Adrenal gland (tissue), 19 donors: ENCODE results near the gene KRT81. TPM values are rescaled to one million over a fixed set of nuclear protein-coding genes. Genes with fewer than 3 reads are reported as not detected.

Experiments used
- DNase-seq, 7 donors: peaks; one replicate each; pipeline ENCODE4 v3.0.0-alpha.2; 2019 to 2020
- H3K27ac ChIP-seq, 5 donors: fragments of 200-600 bp; sonication (generic) in 4 of 5; 1 replicate in 3 of 5; 2 replicates in 2 of 5; pipeline versions ENCODE4 v1.5.1 to v1.8.0; 2016 to 2020; ENCODE audit warnings: mild to moderate bottlenecking in 1 of 5
- H3K27me3 ChIP-seq: fragments of 200-600 bp; 2 replicates; pipeline ENCODE4 v1.8.0; 2021
- H3K36me3 ChIP-seq, 2 donors: fragments of 200-600 bp; replicated peaks in 1 of 2; 1 replicate in 1 of 2; 2 replicates in 1 of 2; pipeline versions ENCODE4 v1.5.1 to v1.8.0; 2018 to 2022
- H3K4me1 ChIP-seq, 2 donors: fragments of 200-600 bp; replicated peaks in 1 of 2; 1 replicate in 1 of 2; 2 replicates in 1 of 2; pipeline versions ENCODE4 v1.5.1 to v1.8.0; 2018 to 2021
- H3K4me3 ChIP-seq, 4 donors: fragments of 200-600 bp; sonication (generic) in 3 of 4; one replicate each; pipeline ENCODE4 v1.5.1; 2016 to 2018
- H3K9me3 ChIP-seq, 3 donors: fragments of 200-600 bp; sonication (generic) in 1 of 3; replicated peaks in 1 of 3; 1 replicate in 2 of 3; 2 replicates in 1 of 3; pipeline versions ENCODE4 v1.5.1 to v1.8.0; 2016 to 2021
- POLR2A ChIP-seq, 2 donors: fragments of 450-650 bp; IDR thresholded peaks; one replicate each; pipeline ENCODE4 v1.6.1; 2017; ENCODE audit warnings: antibody characterized with exemption in 2 of 2, mild to moderate bottlenecking in 2 of 2, moderate library complexity in 1 of 2
- WGBS, 4 donors: extraction: QIAGEN DNeasy Blood & Tissue Kit in 2 of 4; methylation state at CpG; one replicate each; pipeline versions ENCODE4 v1.1.5 to v1.1.7; 2013 to 2017; 5-methylcytosine and 5-hydroxymethylcytosine counted together
- intact Hi-C, 2 donors: fragments of 100-400 bp; cut with DNase I; formaldehyde crosslinking; loops; one replicate each; pipeline versions ENCODE4 v1.14.1 to v1.15.0; 2022 to 2023
- long read RNA-seq, 10 donors: library from polyadenylated mRNA in 3 of 10; unstranded in 2 of 10; stranded (forward) in 1 of 10; transcript quantifications; one replicate each; pipeline ENCODE4 v2.0.0 and lab custom pipeline, GENCODE V29; 2021 to 2026
- polyA plus RNA-seq, 3 donors: library from polyadenylated mRNA; stranded (reverse); fragments of 200-250 nt in 2 of 3; fragments of 350-450 nt in 1 of 3; fragmentation: Illumina TruSeq in 1 of 3; extraction: RNeasy Lipid Tissue Mini Kit (QIAGEN cat#74804) in 1 of 3; gene quantifications; one replicate each; pipeline ENCODE4 v1.2.3, GENCODE V29; 2013 to 2014
- total RNA-seq, 9 donors: library from RNA; depleted of rRNA in 4 of 9; stranded (reverse); fragments of >200 nt in 4 of 9; fragments of 120-200 nt in 1 of 9; fragmentation: NEBNext Ultra II Directional in 1 of 9; extraction: Animal tissue kit (Norgen Biotek cat#: 25700) in 1 of 9; gene quantifications; one replicate each; pipeline versions ENCODE4 v1.1.0 to v1.2.4, GENCODE V29; 2013 to 2023
- TF ChIP-seq, protein P1 (sequence below), 6 experiments: fragments of 450-650 bp in 4 of 6; fragments of 200-600 bp in 2 of 6; sonication (generic) in 1 of 6; IDR thresholded peaks; 1 replicate in 5 of 6; 2 replicates in 1 of 6; pipeline versions ENCODE4 v1.5.1 to v1.8.0; 2016 to 2021; ENCODE audit warnings: antibody characterized with exemption in 6 of 6, mild to moderate bottlenecking in 2 of 6, moderate library complexity in 1 of 6
- donor health status: healthy with polysubstance abuse.
- donor health status: Bipolar disorder and iron deficiency.
- donor health status: DM: yes; HTN: yes; CAD: no.
- donor health status: DM: no; HTN: no; CAD: no.
- donor health status: DM: no; HTN: no; CAD: no.
- donor health status: DM: yes; HTN: yes; CAD: no.

Gene KRT81
- total RNA-seq (under 1 TPM in 2 of 9 donors, not detected in 7; 0.25 to 0.42 TPM), polyA plus RNA-seq (not detected)
- long read RNA-seq, donor 1: 0 reads
- long read RNA-seq, donor 2: 0 reads
- long read RNA-seq, donor 3: 0 reads
- long read RNA-seq, donor 4: 0 reads
- long read RNA-seq, donor 5: 0 reads
- long read RNA-seq, donor 6: 0 reads
- long read RNA-seq, donor 7: 0 reads
- long read RNA-seq, donor 8: 0 reads
- long read RNA-seq, donor 9: 0 reads
- long read RNA-seq, donor 10: 0 reads

DNA sequence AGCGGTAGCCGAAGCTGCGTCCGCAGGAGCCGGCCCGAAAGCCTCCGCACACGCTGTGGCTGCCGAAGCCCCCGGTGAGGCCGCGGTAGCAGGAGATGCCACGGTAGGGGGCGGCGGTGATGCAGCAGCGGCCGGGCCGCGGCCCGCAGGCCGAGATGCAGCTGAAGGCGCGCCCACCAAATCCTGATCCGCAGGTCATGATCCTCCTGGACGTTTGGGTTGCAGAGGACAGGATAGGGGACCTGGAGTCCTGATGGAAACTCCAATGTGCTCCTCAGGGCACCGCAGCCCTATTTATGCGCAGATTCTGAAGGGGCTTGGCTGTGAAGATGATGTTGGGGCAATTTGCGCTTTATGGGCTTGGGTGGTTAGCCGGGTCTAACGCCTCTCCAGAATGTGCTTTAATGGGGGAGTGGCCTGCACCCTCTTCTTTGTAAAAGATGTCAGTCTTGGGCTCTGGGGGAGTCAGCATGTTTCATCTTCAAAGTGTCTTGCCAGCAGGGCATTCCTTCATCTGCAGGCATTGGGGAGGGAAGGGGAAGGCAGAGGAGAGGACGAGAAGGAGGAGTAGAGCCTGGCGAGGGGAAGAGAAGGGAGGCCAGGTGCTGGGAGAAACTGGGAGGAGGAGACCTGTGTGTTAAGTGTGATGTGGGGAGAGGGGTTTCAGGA lies at the start of gene KRT81:
KRT81 (minus strand) TSS at position 268 of the 669 bp plus-strand sequence; CDS start at position 199, 69 bp downstream.
- H3K27me3 ChIP-seq: no peaks in the 10 kb centered on the region
- no peak for DNase-seq
- no peaks in the 10 kb centered on the region for H3K9me3 ChIP-seq
- no peaks in the 10 kb centered on the region for H3K36me3 ChIP-seq
- no peak within 1 kb of the TSS for H3K27ac ChIP-seq
- H3K4me3 ChIP-seq: no peak within 1 kb of the TSS
- intact Hi-C loops: no loop called here
- WGBS, 4 donors: 41 to 64% (median 56%) methylated on average over 7 to 23 of the region's 32 CpGs
- no peaks in the 10 kb centered on the region for H3K4me1 ChIP-seq
- TF ChIP-seq, protein P1, sequence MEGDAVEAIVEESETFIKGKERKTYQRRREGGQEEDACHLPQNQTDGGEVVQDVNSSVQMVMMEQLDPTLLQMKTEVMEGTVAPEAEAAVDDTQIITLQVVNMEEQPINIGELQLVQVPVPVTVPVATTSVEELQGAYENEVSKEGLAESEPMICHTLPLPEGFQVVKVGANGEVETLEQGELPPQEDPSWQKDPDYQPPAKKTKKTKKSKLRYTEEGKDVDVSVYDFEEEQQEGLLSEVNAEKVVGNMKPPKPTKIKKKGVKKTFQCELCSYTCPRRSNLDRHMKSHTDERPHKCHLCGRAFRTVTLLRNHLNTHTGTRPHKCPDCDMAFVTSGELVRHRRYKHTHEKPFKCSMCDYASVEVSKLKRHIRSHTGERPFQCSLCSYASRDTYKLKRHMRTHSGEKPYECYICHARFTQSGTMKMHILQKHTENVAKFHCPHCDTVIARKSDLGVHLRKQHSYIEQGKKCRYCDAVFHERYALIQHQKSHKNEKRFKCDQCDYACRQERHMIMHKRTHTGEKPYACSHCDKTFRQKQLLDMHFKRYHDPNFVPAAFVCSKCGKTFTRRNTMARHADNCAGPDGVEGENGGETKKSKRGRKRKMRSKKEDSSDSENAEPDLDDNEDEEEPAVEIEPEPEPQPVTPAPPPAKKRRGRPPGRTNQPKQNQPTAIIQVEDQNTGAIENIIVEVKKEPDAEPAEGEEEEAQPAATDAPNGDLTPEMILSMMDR (IDR thresholded peaks at IDR 0.05): no peak
- TF ChIP-seq POLR2A (IDR thresholded peaks at IDR 0.05): no peak

- no peaks in the 10 kb centered on the region for H3K36me3 ChIP-seq
- H3K9me3 ChIP-seq: peaks cover 0 to 4% (median 0%) of the 10 kb centered on the region in 3 donors
- no peak for DNase-seq
- no peak for TF ChIP-seq POLR2A (IDR thresholded peaks at IDR 0.05)
- TF ChIP-seq, protein P1 (IDR thresholded peaks at IDR 0.05): no peak
- H3K4me3 ChIP-seq: no peak overlapping the region
- no peaks in the 10 kb centered on the region for H3K4me1 ChIP-seq
- WGBS, 4 donors: 66 to 77% (median 71%) methylated on average over 10 of the region's 10 CpGs
- intact Hi-C loops: no loop called here
- H3K27me3 ChIP-seq: no peaks in the 10 kb centered on the region
- H3K27ac ChIP-seq: no peak overlapping the region
Measured at GRCh38 chr12:52338241-52338960, 47.1 kb upstream of the KRT81 start.

- H3K27ac ChIP-seq: no peak overlapping the region
- intact Hi-C loops: no loop called here
- TF ChIP-seq, protein P1 (IDR thresholded peaks at IDR 0.05): no peak
- no peak for TF ChIP-seq POLR2A (IDR thresholded peaks at IDR 0.05)
- WGBS, 4 donors: 33 to 43% (median 40%) methylated on average over 1 of the region's 1 CpG
- H3K9me3 ChIP-seq: peaks cover 0 to 4% (median 0%) of the 10 kb centered on the region in 3 donors
- H3K36me3 ChIP-seq: no peaks in the 10 kb centered on the region
- H3K27me3 ChIP-seq: no peaks in the 10 kb centered on the region
- no peaks in the 10 kb centered on the region for H3K4me1 ChIP-seq
- DNase-seq: no peak
- no peak overlapping the region for H3K4me3 ChIP-seq
Measured at GRCh38 chr12:52337054-52337453, 45.7 kb upstream of the KRT81 start.

DNA sequence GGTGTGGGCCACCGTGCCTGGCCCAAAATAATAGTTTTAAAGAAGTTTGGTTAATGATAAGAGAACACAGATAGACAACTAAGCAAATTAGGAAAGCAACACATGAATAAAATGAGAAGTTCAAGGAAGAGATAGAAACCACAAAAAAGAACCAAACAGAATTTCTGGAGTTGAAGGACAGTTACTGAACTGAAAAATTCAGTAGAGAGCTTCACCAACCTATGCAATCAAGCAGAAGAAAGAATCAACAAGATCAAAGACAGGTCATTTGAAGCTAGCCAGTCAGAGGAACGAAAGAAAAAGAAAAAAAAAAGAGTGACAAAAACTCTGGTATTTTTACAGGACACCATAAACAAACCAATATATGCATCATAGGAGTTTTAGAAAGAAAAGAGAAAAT lies 45.3 kb upstream of the KRT81 start:
- WGBS, 4 donors: 53 to 87% (median 81%) methylated on average over 2 of the region's 2 CpGs

More for the DNA sequence above, 45.3 kb upstream of the KRT81 start:
- no peaks in the 10 kb centered on the region for H3K4me1 ChIP-seq
- H3K27me3 ChIP-seq: no peaks in the 10 kb centered on the region
- peaks cover 0 to 4% (median 0%) of the 10 kb centered on the region in 3 donors for H3K9me3 ChIP-seq
- no peak for DNase-seq
- H3K36me3 ChIP-seq: no peaks in the 10 kb centered on the region
- no peak overlapping the region for H3K27ac ChIP-seq
- intact Hi-C loops: no loop called here
- TF ChIP-seq, protein P1 (IDR thresholded peaks at IDR 0.05): no peak
- no peak for TF ChIP-seq POLR2A (IDR thresholded peaks at IDR 0.05)
- no peak overlapping the region for H3K4me3 ChIP-seq
